HCT116 (cell line): Measurements from ENCODE around the gene CXCL8. TPM values are rescaled to one million over a fixed set of nuclear protein-coding genes. Genes with fewer than 3 reads are reported as not detected.

Experiments
- ATAC-seq: fragments of 200-7000 bp; cut with Tn5 transposase; 2 replicates; pipeline ENCODE4 v1.9.1; 2020; ENCODE audit warnings: mild to moderate bottlenecking, moderate library complexity
- BruUV-seq: library from RNA; stranded (reverse); fragments of 400-500 nt; replicated peaks from 2 replicates; lab custom pipeline; 2021; lab: Mats Ljungman, UMichigan
- CTCF ChIA-PET: fragments of 300-600 bp; sonication (Branson Sonifier 250); formaldehyde crosslinking; loops from one replicate; lab custom pipeline; 2021; ENCODE audit warnings: antibody characterized with exemption; lab: Charles Lee
- POLR2A ChIA-PET: fragments of 300-600, 350-600 bp; sonication (Branson Sonifier 250); formaldehyde crosslinking; loops from one replicate; lab custom pipeline; 2021; ENCODE audit warnings: antibody characterized with exemption; lab: Charles Lee
- RAD21 ChIA-PET, 2 experiments: fragments of 300-600 bp; sonication (Branson Sonifier 250); formaldehyde crosslinking; loops; one replicate each; lab custom pipeline; 2023; ENCODE audit warnings: low total read pairs in 2 of 2; ENCODE audit not compliant: uncharacterized antibody in 2 of 2, unreplicated experiment in 2 of 2, low non-redundant PET in 1 of 2; lab: Charles Lee
- DNase-seq: peaks from one replicate; pipeline ENCODE4 v3.0.0-alpha.2; 2010; ENCODE audit warnings: low read depth, low spot score
- H2AFZ ChIP-seq: fragments of 200-600 bp; shearing (Covaris generic), sonication (generic); 2 replicates; pipeline ENCODE4 v1.6.1; 2017; ENCODE audit warnings: low read depth, mixed run types, mixed read lengths, antibody characterized with exemption, low read length; ENCODE audit not compliant: poor library complexity, severe bottlenecking
- H3K27ac ChIP-seq: 2 replicates; pipeline ENCODE4 v1.5.1; 2012; ENCODE audit warnings: low read depth, low read length
- H3K27me3 ChIP-seq: fragments of 200-600 bp; sonication (generic); 2 replicates; pipeline ENCODE4 v1.6.1; 2016; ENCODE audit warnings: mixed run types, low read length, mixed read lengths; ENCODE audit not compliant: insufficient read depth
- H3K36me3 ChIP-seq, 2 experiments: fragments of 200-500 bp in 1 of 2; fragments of 200-600 bp in 1 of 2; sonication (Bioruptor generic) in 1 of 2; sonication (generic) in 1 of 2; 2 replicates each; pipeline versions ENCODE4 v1.5.1 to v1.6.1; 2014 to 2016; ENCODE audit warnings: low read length in 2 of 2, inconsistent platforms in 1 of 2, mixed read lengths in 1 of 2, mixed run types in 1 of 2; ENCODE audit not compliant: insufficient read depth in 2 of 2, control insufficient read depth in 1 of 2
- H3K4me1 ChIP-seq, 2 experiments: fragments of 200-600 bp in 1 of 2; sonication (generic) in 1 of 2; 2 replicates each; pipeline versions ENCODE4 v1.5.1 to v1.6.1; 2012 to 2017; ENCODE audit warnings: low read length in 2 of 2, inconsistent platforms in 1 of 2, mild to moderate bottlenecking in 1 of 2, mixed read lengths in 1 of 2, mixed run types in 1 of 2, moderate library complexity in 1 of 2; ENCODE audit not compliant: insufficient read depth in 2 of 2, control insufficient read depth in 1 of 2
- H3K4me2 ChIP-seq: fragments of 200-600 bp; sonication (generic); 2 replicates; pipeline ENCODE4 v1.6.1; 2017; ENCODE audit warnings: mixed run types, low read length, mixed read lengths
- H3K4me3 ChIP-seq, 2 experiments: fragments of 200-600 bp in 1 of 2; sonication (generic) in 1 of 2; replicated peaks in 1 of 2; 2 replicates each; pipeline ENCODE4 v1.5.1; 2011 to 2016; ENCODE audit warnings: low read length in 2 of 2, control low read depth in 1 of 2, low read depth in 1 of 2, mild to moderate bottlenecking in 1 of 2, mixed read lengths in 1 of 2, mixed run types in 1 of 2
- H3K79me2 ChIP-seq: fragments of 200-600 bp; sonication (generic); 2 replicates; pipeline ENCODE4 v1.6.1; 2017; ENCODE audit warnings: mild to moderate bottlenecking, mixed run types, low read length, moderate library complexity, mixed read lengths; ENCODE audit not compliant: insufficient read depth
- H3K9ac ChIP-seq: fragments of 200-600 bp; sonication (generic); 2 replicates; pipeline ENCODE4 v1.6.1; 2016; ENCODE audit warnings: low read length, mixed read lengths
- H3K9me2 ChIP-seq: fragments of 200-600 bp; sonication (generic), shearing (Covaris generic); 2 replicates; pipeline ENCODE4 v1.6.1; 2017; ENCODE audit warnings: mixed run types, mild to moderate bottlenecking, moderate library complexity; ENCODE audit not compliant: insufficient read depth
- H3K9me3 ChIP-seq, 2 experiments: fragments of 200-500 bp in 1 of 2; fragments of 200-600 bp in 1 of 2; sonication (Bioruptor generic) in 1 of 2; sonication (generic) in 1 of 2; 2 replicates each; pipeline ENCODE4 v1.6.1; 2014 to 2017; ENCODE audit warnings: low read length in 2 of 2, mixed read lengths in 2 of 2, inconsistent platforms in 1 of 2, low read depth in 1 of 2, mild to moderate bottlenecking in 1 of 2, mixed run types in 1 of 2, moderate library complexity in 1 of 2; ENCODE audit not compliant: control insufficient read depth in 1 of 2, insufficient read depth in 1 of 2
- H4K20me1 ChIP-seq: fragments of 200-600 bp; sonication (generic), shearing (Covaris generic); 2 replicates; pipeline ENCODE4 v1.6.1; 2017; ENCODE audit warnings: mixed run types, mild to moderate bottlenecking, moderate library complexity; ENCODE audit not compliant: insufficient read depth
- CBX3 ChIP-seq: IDR thresholded peaks from 2 replicates; pipeline ENCODE4 v1.6.1; 2012; ENCODE audit warnings: low read depth
- CEBPB ChIP-seq: IDR thresholded peaks from 2 replicates; pipeline ENCODE4 v1.6.1; 2012; ENCODE audit warnings: low read depth
- CTCF ChIP-seq, 3 experiments: fragments of 200-600 bp in 1 of 3; sonication (generic) in 1 of 3; IDR thresholded peaks in 2 of 3; conservative IDR thresholded peaks in 1 of 3; 2 replicates each; pipeline ENCODE4 v1.5.1; 2012 to 2017; ENCODE audit warnings: low read depth in 2 of 3, low read length in 2 of 3, antibody characterized with exemption in 1 of 3, borderline replicate concordance in 1 of 3, control low read depth in 1 of 3, mild to moderate bottlenecking in 1 of 3, mixed read lengths in 1 of 3, mixed run types in 1 of 3, moderate library complexity in 1 of 3; ENCODE audit not compliant: insufficient read depth in 1 of 3
- ELF1 ChIP-seq: IDR thresholded peaks from 2 replicates; pipeline ENCODE4 v1.6.1; 2012; ENCODE audit warnings: low read depth, borderline replicate concordance
- FOSL1 ChIP-seq: IDR thresholded peaks from 2 replicates; pipeline ENCODE4 v1.6.1; 2012; ENCODE audit warnings: low read depth
- JUND ChIP-seq: IDR thresholded peaks from 2 replicates; pipeline ENCODE4 v1.6.1; 2012
- POLR2A ChIP-seq: IDR thresholded peaks from 2 replicates; pipeline ENCODE4 v1.7.0; 2011; ENCODE audit warnings: borderline replicate concordance; ENCODE audit not compliant: insufficient read depth, insufficient read length; ENCODE audit errors: extremely low read depth
- RAD21 ChIP-seq: IDR thresholded peaks from 2 replicates; pipeline ENCODE4 v1.6.1; 2012; ENCODE audit warnings: low read depth, mild to moderate bottlenecking
- SIN3A ChIP-seq: IDR thresholded peaks from 2 replicates; pipeline ENCODE4 v1.6.1; 2012; ENCODE audit warnings: low read depth
- SP1 ChIP-seq: IDR thresholded peaks from 2 replicates; pipeline ENCODE4 v1.6.1; 2012; ENCODE audit warnings: low read depth
- YY1 ChIP-seq: IDR thresholded peaks from 2 replicates; pipeline ENCODE4 v1.6.1; 2011; ENCODE audit warnings: low read length, low read depth, moderate library complexity, mild to moderate bottlenecking; ENCODE audit not compliant: insufficient replicate concordance; ENCODE audit errors: extremely low read depth
- ZFX ChIP-seq: fragments of 450-650 bp; IDR thresholded peaks from 2 replicates; pipeline ENCODE4 v1.6.1; 2017
- ZNF274 ChIP-seq: fragments of 200-500 bp; sonication (Bioruptor generic); IDR thresholded peaks from 2 replicates; pipeline ENCODE4 v1.6.1; 2014; ENCODE audit warnings: mild to moderate bottlenecking, low read depth, low read length, inconsistent platforms
- intact Hi-C: fragments of 100-400 bp; cut with micrococcal nuclease; formaldehyde crosslinking; loops from 2 replicates; pipeline ENCODE4 v1.10.0; 2022
- total RNA-seq: library from RNA; stranded (reverse); gene quantifications from one replicate; pipeline ENCODE4 v1.2.1, GENCODE V29; 2021; ENCODE audit not compliant: unreplicated experiment
- TF ChIP-seq, protein P1 (sequence below): IDR thresholded peaks from 2 replicates; pipeline ENCODE4 v1.6.1; 2011; ENCODE audit warnings: mild to moderate bottlenecking, low read length, moderate library complexity; ENCODE audit not compliant: insufficient replicate concordance; ENCODE audit errors: extremely low read depth

CXCL8 gene
- total RNA-seq, 1 experiment from 2014 or later, result 1.8 TPM

DNA sequence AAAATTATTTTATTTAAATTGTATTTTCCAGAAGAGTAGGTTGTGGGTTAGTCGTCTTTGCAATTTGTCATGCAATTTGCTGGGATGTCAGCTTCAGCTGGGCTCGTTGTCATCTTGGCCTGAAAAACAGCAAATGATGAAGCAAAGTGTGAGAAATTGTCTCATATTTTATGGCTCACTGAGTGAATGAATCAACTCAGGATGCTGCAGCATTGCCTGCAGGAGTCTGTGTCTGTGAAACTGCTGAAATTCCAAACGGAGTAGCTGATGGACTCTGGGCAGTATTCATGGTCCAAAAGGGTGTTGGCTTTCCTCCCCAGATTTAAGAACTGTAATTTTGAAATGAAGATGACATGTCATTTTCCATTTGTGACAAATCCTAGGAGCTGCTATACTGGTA, 37.2 kb downstream of the CXCL8 start (continued):
- TF ChIP-seq CTCF (IDR thresholded peaks at IDR 0.05 in 2 of 3, conservative IDR thresholded peaks at IDR 0.05 in 1 of 3; ENCODE audit: borderline replicate concordance in 1 of 3, insufficient read depth in 1 of 3, low read depth in 2 of 3, low read length in 2 of 3) (no peak), FOSL1 (no peak)
- TF ChIP-seq, protein P1, sequence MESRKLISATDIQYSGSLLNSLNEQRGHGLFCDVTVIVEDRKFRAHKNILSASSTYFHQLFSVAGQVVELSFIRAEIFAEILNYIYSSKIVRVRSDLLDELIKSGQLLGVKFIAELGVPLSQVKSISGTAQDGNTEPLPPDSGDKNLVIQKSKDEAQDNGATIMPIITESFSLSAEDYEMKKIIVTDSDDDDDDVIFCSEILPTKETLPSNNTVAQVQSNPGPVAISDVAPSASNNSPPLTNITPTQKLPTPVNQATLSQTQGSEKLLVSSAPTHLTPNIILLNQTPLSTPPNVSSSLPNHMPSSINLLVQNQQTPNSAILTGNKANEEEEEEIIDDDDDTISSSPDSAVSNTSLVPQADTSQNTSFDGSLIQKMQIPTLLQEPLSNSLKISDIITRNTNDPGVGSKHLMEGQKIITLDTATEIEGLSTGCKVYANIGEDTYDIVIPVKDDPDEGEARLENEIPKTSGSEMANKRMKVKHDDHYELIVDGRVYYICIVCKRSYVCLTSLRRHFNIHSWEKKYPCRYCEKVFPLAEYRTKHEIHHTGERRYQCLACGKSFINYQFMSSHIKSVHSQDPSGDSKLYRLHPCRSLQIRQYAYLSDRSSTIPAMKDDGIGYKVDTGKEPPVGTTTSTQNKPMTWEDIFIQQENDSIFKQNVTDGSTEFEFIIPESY, result no peak

DNA sequence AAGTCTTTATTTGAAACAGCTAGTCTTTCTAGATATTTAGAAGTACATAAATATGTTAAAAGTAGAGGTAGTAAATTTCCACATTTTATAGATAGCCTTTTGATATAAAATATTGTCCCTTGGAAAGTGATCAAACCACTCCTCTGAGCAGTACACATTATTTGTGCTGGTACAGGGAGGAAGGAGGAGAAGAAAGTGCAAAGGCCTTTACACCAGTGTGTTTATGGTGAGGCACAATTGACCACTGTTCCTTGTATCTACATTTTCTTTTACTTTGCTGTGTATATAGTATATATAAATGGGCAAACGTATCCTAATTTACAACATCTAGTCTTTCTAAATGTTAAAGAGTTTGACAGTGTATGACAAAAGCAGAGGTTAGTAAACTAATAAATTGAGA, 39.9 kb downstream of the CXCL8 start:
- H2AFZ ChIP-seq, result no peak overlapping the region
- H3K9me2 ChIP-seq, result no peaks in the 10 kb centered on the region
- ChIA-PET RAD21 (no interaction called here), CTCF (no interaction called here), POLR2A (no interaction called here)
- no peak for TF ChIP-seq YY1
- no peak for TF ChIP-seq RAD21
- TF ChIP-seq CBX3, result no peak
- TF ChIP-seq JUND, result no peak
- TF ChIP-seq, protein P1, result no peak
- TF ChIP-seq CEBPB, result no peak
- TF ChIP-seq ZNF274, result no peak
- no peak for TF ChIP-seq POLR2A
- no peak for TF ChIP-seq ZFX
- no peak for TF ChIP-seq ELF1
- TF ChIP-seq SP1, result no peak
- no peak for TF ChIP-seq CTCF (IDR thresholded peaks at IDR 0.05 in 2 of 3, conservative IDR thresholded peaks at IDR 0.05 in 1 of 3; ENCODE audit: borderline replicate concordance in 1 of 3, insufficient read depth in 1 of 3, low read depth in 2 of 3, low read length in 2 of 3)
- TF ChIP-seq SIN3A, result no peak
- DNase-seq (no peak), ATAC-seq (no peak)
- BruUV-seq, result no TSS peak
- intact Hi-C loops, result no loop called here
- H3K27ac ChIP-seq, result no peak overlapping the region
- H3K9ac ChIP-seq, result no peak overlapping the region
- no peak overlapping the region for H3K4me2 ChIP-seq
- H3K4me1 ChIP-seq, result no peaks in the 10 kb centered on the region
- H3K79me2 ChIP-seq, result no peaks in the 10 kb centered on the region
- no peaks in the 10 kb centered on the region for H4K20me1 ChIP-seq
- no peaks in the 10 kb centered on the region for H3K27me3 ChIP-seq
- no peaks in the 10 kb centered on the region for H3K36me3 ChIP-seq
- no peaks in the 10 kb centered on the region for H3K9me3 ChIP-seq
- no peak overlapping the region for H3K4me3 ChIP-seq
